GM12872 (cell line): Measurements from ENCODE around the gene SPON1.

Experiments
- TF ChIP-seq, protein P1 (sequence below): IDR thresholded peaks from 3 replicates; pipeline ENCODE4 v1.5.1; 2011; ENCODE audit warnings: low read depth, mild to moderate bottlenecking, low read length, moderate library complexity; ENCODE audit not compliant: insufficient read depth

Gene SPON1

DNA sequence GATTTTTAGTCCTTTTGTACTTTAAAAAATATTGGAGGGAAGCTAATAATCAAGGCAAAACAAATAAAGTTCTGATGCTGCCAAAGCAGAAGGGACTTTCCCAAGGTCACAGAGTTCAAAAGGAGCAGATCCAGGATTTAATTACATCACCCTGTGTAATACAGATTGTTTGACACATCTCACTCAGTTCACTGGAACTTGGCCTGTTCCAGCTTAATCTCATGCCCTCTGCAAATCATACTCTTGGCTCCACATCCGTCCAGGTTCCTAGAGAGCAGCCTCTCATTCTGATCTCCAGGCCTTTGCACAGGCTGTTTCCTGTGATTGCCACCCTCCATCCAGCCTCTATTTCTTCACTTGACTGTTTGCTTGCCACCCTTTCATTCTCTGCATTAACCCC lies 151.7 kb downstream of the SPON1 start:
- TF ChIP-seq, protein P1, sequence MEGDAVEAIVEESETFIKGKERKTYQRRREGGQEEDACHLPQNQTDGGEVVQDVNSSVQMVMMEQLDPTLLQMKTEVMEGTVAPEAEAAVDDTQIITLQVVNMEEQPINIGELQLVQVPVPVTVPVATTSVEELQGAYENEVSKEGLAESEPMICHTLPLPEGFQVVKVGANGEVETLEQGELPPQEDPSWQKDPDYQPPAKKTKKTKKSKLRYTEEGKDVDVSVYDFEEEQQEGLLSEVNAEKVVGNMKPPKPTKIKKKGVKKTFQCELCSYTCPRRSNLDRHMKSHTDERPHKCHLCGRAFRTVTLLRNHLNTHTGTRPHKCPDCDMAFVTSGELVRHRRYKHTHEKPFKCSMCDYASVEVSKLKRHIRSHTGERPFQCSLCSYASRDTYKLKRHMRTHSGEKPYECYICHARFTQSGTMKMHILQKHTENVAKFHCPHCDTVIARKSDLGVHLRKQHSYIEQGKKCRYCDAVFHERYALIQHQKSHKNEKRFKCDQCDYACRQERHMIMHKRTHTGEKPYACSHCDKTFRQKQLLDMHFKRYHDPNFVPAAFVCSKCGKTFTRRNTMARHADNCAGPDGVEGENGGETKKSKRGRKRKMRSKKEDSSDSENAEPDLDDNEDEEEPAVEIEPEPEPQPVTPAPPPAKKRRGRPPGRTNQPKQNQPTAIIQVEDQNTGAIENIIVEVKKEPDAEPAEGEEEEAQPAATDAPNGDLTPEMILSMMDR = no peak

DNA sequence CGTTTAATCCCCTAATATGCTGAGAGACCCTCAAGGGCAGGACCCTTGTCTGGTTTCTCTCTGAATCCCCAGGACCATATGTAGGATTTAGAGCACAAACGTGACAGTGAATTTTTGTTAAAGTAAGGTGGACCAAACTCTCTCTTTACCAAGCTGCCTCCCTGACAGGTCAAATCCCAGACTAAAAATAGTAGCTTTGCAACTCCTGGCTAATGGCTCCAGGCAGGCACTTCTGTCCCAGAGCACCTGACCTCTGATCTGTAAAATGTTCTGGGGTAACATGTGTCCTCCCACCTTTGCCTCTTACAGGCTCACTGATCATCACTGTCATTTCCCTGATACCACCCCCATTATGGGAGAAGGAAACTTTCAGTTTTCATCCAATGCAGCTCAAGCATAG lies 152.3 kb downstream of the SPON1 start:
- TF ChIP-seq, protein P1 = no peak

DNA sequence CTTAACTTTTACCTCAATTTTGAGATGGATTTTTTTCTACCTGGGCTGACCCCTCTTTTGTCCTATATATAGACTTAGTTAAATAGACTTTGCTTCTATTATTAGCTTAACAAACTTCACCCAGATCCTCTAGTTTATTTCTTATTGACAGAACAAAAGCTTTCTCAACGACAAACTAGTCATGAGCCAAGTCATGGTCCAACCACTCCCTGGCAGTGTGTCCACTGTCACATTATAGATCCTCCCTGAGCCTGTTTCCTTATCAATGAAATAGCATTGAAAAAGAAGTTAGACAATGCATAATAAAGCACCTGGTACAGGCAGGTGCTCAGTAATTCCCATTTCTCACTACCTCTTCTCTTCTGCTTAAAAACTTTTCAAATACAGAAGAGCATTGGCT lies 155.1 kb downstream of the SPON1 start:
- TF ChIP-seq, protein P1 = no peak

DNA sequence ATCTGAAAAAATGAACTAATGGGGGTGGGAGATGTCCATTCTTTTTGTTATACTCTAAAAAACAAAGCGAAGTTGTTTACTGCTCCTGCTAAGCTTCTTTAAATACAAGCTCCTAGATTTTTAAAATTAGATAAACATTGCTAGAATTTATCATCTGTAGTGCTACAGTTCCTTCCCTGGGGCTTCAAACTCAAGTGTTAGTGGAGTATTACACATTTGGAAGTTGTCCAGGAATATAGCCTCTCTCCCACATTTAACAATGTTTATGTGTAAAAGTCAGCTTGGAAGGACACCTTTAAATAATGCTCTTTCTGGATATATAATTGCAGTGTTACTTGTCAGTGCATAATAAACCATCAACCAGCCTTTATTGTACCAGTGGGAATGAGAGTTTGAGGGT lies 155.5 kb downstream of the SPON1 start:
- TF ChIP-seq, protein P1 = no peak

DNA sequence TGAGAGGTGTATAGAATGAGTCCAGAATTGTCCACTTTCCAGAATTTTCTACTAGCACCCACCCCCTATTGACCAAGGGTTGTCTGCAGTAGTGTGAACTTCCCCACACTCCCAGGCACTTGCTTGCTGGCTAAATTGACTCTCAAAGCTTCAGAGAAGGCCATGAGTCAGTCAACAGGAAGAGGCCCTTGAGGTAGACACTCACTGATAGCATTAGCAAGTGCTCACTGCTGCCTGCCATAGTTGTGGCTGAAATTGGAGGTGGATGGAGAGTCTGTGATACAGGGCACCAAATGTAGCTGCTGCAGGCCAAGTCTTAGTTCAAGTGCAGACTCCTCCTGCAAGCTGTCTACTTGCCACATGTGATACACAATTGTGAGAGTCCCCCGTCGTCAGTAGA lies 156.8 kb downstream of the SPON1 start:
- TF ChIP-seq, protein P1 = no peak

DNA sequence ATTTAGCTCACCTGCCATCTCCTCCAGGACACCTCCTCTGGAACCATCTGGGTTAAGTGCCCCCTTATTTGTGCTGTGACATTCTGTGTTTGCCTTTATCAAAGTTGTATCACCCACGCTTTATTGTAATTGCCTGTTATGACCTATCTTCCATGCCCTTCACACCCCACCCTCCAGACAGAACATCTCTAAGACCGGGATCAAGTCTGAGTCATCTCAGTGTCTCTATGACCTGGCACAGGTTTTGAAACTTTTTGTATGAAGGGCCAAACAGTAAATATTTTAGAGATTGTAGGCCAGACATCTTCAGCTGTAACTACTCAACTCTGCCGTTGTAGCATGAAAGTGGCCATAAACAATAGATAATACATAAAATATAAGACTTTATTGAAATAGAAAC lies 161.8 kb downstream of the SPON1 start:
- TF ChIP-seq, protein P1 = no peak

DNA sequence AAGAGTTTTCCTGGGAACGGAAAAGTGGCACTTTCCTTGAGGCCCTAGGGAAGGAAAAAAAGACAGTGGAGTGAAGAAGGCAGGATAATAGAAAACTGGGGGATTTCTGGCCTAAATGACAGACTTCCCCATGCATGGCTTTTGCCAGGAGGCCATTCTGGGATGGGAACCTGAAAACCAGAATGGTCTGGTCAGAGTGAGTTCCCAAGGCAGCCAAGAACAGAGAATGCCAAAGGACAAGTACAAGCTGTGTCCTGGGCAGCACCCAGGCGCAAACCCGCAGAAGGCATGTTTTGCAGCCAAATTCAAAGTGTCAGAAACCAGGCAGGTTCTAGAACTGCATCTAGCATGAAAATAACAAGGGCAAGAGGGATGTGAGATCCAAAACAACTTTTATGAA lies 162.4 kb downstream of the SPON1 start:
- TF ChIP-seq, protein P1 = no peak

DNA sequence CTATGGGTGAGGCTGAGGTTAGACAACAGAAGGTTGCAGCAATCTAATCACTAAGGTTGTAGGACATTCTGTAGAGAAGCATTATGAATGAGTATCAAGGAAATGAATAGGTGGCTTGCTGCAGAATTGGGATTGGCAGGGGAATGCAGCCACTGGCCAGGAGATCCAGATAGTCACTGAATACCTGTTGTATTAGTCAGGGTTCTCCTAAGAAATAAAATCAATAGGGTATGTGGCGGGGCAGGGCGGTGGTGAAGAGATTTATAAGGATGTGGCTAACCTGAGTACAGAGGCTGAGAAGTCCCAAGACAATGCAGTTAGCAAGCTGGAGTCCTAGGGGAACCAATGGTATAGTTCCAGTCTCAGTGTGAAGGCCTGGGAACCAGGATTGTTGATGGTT lies 163.0 kb downstream of the SPON1 start:
- TF ChIP-seq, protein P1 = no peak
